Measurements from ENCODE around the gene DUSP10. TPM values are rescaled to one million over a fixed set of nuclear protein-coding genes. Genes with fewer than 3 reads are reported as not detected.

The DUSP10 gene
- 8.6 TPM for polyA plus RNA-seq

- H3K4me3 Mint-ChIP-seq = no peak within 1 kb of the TSS
- peaks cover 8% of the 10 kb centered on the region for H3K36me3 Mint-ChIP-seq
- H3K27me3 Mint-ChIP-seq = no peaks in the 10 kb centered on the region
- H3K4me1 Mint-ChIP-seq = peaks cover 8 to 31% (median 26%) of the 10 kb centered on the region in 3 donors
- H3K9me3 Mint-ChIP-seq = no peaks in the 10 kb centered on the region
- no peak within 1 kb of the TSS for H3K27ac Mint-ChIP-seq
These were observed at the start of gene DUSP10 for GRCh38 chr1:221741703-221742554. DUSP10 (minus strand) TSS chr1:221742089; CDS start chr1:221739744, 2,345 bp downstream.

DNA sequence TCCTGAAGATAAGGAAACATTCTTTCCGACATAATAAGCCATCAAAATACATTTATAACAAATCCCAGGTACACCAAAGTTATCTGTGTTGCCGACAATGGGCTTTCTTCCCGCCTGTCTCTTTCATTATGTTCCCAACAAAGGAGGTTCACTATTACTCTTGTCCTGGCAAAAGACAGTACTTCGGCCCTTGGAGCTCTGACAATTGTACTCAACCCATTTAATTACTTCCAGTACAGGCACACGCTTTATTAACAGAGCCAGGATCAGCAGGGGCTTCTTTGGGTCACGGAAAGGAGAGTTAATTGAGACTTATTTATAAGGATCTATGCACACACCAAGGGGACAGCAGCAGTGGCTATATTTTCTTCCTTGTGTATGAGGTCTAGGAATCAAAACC lies 46.6 kb upstream of the DUSP10 start:
- Mint-ChIP-seq H3K27ac (no peak overlapping the region), H3K36me3 (peaks cover 2% of the 10 kb centered on the region), H3K4me1 (peaks cover 21 to 28% (median 22%) of the 10 kb centered on the region in 3 donors), H3K9me3 (peaks cover 0 to 2% (median 0%) of the 10 kb centered on the region in 3 donors), H3K4me3 (no peak overlapping the region), H3K27me3 (no peaks in the 10 kb centered on the region)

- H3K27ac Mint-ChIP-seq = no peak overlapping the region
- H3K4me3 Mint-ChIP-seq = no peak overlapping the region
- peaks cover 2% of the 10 kb centered on the region for H3K36me3 Mint-ChIP-seq
- H3K9me3 Mint-ChIP-seq = no peaks in the 10 kb centered on the region
- H3K4me1 Mint-ChIP-seq = peaks cover 8 to 23% (median 15%) of the 10 kb centered on the region in 3 donors
- no peaks in the 10 kb centered on the region for H3K27me3 Mint-ChIP-seq
These were observed 44.8 kb upstream of the DUSP10 start for GRCh38 chr1:221786647-221787046.

GRCh38 chr1:221783936-221784335 lies 42.0 kb upstream of the DUSP10 start:
- peak overlapping the region in 1 of 4 donors; percentile 66 for H3K4me3 Mint-ChIP-seq
- H3K27me3 Mint-ChIP-seq = peaks cover 1% of the 10 kb centered on the region
- peaks cover 2% of the 10 kb centered on the region for H3K36me3 Mint-ChIP-seq
- no peaks in the 10 kb centered on the region for H3K9me3 Mint-ChIP-seq
- H3K4me1 Mint-ChIP-seq = peaks cover 20 to 32% (median 24%) of the 10 kb centered on the region in 3 donors
- H3K27ac Mint-ChIP-seq = no peak overlapping the region

DNA sequence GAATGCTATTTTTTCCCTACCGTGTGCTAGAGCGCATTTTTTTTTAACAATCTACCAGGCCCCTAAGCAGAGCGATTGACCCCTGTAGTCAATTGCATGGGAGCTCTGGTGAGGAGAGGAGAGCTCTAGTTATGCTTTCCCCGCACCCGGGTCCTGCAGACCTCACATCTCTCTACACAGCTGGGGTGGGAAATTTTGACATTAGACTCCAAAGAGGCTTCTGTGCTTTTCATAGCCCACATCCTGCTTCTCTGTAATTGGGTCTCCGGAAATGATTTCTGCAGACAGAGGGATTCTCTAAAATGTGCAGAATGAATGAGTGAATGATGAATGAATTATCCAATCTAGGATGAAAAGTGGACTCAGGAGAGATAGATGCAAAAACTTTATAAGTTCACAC lies 41.5 kb upstream of the DUSP10 start:
- H3K27me3 Mint-ChIP-seq = peaks cover 1% of the 10 kb centered on the region
- peaks cover 2% of the 10 kb centered on the region for H3K36me3 Mint-ChIP-seq
- H3K4me1 Mint-ChIP-seq = peaks cover 25 to 37% (median 29%) of the 10 kb centered on the region in 3 donors
- peak overlapping the region in 2 of 4 donors; percentile 39 to 66 for H3K4me3 Mint-ChIP-seq
- no peaks in the 10 kb centered on the region for H3K9me3 Mint-ChIP-seq
- no peak overlapping the region for H3K27ac Mint-ChIP-seq

DNA sequence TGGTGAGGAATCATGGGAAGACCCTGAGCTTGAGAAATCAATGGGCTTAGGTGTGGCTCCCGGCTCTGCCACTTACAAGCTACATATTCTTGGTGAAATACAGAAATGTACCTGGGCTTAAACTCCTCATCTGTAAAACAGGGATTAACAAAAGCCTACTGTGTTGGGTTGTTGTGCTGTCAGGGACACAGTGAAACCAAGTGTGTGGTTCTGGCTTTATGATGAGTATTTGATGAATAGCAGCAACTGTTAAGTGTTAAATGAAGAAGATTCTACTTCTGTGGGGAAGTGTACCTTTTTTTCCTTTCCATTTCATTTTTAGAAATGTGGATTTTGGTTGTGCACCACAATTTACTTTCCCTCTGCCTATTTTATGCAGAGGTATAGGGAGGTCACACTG lies 41.1 kb upstream of the DUSP10 start:
- H3K4me3 Mint-ChIP-seq = no peak overlapping the region
- H3K9me3 Mint-ChIP-seq = no peaks in the 10 kb centered on the region
- H3K27me3 Mint-ChIP-seq = peaks cover 1% of the 10 kb centered on the region
- no peak overlapping the region for H3K27ac Mint-ChIP-seq
- H3K4me1 Mint-ChIP-seq = peaks cover 30 to 41% (median 34%) of the 10 kb centered on the region in 3 donors
- H3K36me3 Mint-ChIP-seq = peaks cover 2% of the 10 kb centered on the region

DNA sequence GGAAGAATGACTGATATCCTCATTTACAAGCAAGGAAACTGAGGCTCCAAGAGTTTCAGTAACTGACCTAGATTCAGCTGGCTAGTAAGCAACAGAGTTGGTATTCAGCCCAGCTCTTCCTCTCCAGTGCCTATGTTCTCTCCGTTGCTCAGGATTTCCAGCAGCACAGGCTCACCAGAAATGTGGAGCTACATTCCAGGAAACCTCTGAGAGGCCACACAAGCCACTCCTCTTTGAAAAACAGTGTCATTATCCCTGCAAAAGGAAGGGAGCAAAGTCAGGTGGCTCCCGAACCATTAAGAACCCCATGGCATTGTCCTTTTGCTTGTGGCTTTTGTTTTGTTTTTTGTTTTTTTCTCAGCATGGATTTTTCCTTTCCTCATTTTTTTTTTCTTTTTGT lies 40.6 kb upstream of the DUSP10 start:
- peaks cover 1% of the 10 kb centered on the region for H3K27me3 Mint-ChIP-seq
- H3K27ac Mint-ChIP-seq = no peak overlapping the region
- H3K36me3 Mint-ChIP-seq = peaks cover 2% of the 10 kb centered on the region
- no peaks in the 10 kb centered on the region for H3K9me3 Mint-ChIP-seq
- no peak overlapping the region for H3K4me3 Mint-ChIP-seq
- H3K4me1 Mint-ChIP-seq = peaks cover 33 to 46% (median 37%) of the 10 kb centered on the region in 3 donors

- H3K9me3 Mint-ChIP-seq = no peaks in the 10 kb centered on the region
- peak overlapping the region in 2 of 3 donors; percentile 5 to 6 for H3K27ac Mint-ChIP-seq
- no peak overlapping the region for H3K4me3 Mint-ChIP-seq
- peaks cover 41 to 55% (median 44%) of the 10 kb centered on the region in 3 donors for H3K4me1 Mint-ChIP-seq
- peaks cover 2% of the 10 kb centered on the region for H3K36me3 Mint-ChIP-seq
- peaks cover 1% of the 10 kb centered on the region for H3K27me3 Mint-ChIP-seq
These were observed 39.3 kb upstream of the DUSP10 start for GRCh38 chr1:221781102-221781755.

GRCh38 chr1:221780175-221780574 lies 38.3 kb upstream of the DUSP10 start:
- Mint-ChIP-seq H3K36me3 (no peaks in the 10 kb centered on the region), H3K4me1 (peaks cover 46 to 53% (median 48%) of the 10 kb centered on the region in 3 donors), H3K9me3 (no peaks in the 10 kb centered on the region), H3K27ac (peak overlapping the region in 1 of 3 donors; percentile 84), H3K27me3 (peaks cover 1% of the 10 kb centered on the region), H3K4me3 (no peak overlapping the region)

DNA sequence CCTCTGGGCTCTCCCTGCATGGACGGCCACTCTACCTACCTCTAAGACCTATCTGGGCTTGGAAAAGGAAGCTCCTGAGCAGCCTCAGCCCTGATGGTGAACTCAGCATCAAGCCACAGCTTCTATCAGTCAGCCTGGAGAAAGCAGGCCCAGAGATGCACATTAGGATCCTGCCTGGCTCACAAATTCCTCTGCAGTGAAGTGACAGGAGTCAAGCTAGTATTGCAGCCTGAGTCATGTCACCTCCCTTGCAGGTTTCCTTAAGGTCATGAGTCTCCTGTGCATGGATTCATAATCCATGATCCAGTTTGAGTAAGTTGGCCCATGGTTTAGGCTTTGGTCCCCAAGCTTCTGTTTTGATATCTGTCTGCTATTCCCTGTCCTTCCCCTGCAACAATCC lies 37.9 kb upstream of the DUSP10 start:
- peak overlapping the region; percentile 52 to 84 (median 77) for H3K27ac Mint-ChIP-seq
- H3K36me3 Mint-ChIP-seq = no peaks in the 10 kb centered on the region
- no peaks in the 10 kb centered on the region for H3K9me3 Mint-ChIP-seq
- H3K4me3 Mint-ChIP-seq = no peak overlapping the region
- peaks cover 46 to 49% (median 46%) of the 10 kb centered on the region in 3 donors for H3K4me1 Mint-ChIP-seq
- H3K27me3 Mint-ChIP-seq = peaks cover 1% of the 10 kb centered on the region

DNA sequence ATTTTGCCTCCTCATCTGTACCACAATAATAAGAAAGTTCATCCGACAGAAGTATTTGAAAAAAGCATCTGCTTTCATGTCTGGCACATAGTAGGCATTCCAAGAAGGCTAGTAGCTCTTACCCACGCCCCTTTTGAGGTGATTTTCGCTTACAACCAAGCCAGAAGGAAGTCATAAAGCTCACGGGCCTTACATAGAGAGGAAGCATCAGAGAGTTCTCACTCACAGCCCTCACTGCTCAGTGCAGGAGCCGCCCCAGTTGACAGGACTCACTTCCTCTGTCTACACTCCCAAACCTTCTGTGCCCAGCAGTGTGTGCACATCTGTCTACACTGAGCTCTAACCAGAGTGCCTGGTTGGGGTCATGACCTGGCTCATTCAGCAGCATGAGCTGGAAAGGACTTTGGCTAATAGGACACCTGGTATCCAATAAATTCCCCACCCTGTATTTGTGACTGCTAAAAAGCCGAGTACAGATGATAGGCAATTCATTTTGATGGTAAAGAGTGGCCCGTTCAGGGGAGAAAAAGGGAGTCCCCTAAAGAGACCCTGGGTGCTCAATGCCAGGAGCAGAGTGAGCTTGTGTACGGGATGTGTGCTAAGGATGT lies 36.8 kb upstream of the DUSP10 start:
- peak overlapping the region; percentile 77 to 97 (median 91) for H3K27ac Mint-ChIP-seq
- peaks cover 1% of the 10 kb centered on the region for H3K27me3 Mint-ChIP-seq
- H3K36me3 Mint-ChIP-seq = no peaks in the 10 kb centered on the region
- peaks cover 38 to 41% (median 39%) of the 10 kb centered on the region in 3 donors for H3K4me1 Mint-ChIP-seq
- H3K9me3 Mint-ChIP-seq = no peaks in the 10 kb centered on the region
- peak overlapping the region; percentile 42 to 91 (median 78) for H3K4me3 Mint-ChIP-seq

GRCh38 chr1:221778125-221778524 lies 36.2 kb upstream of the DUSP10 start:
- Mint-ChIP-seq H3K36me3 (no peaks in the 10 kb centered on the region), H3K4me1 (peaks cover 36 to 37% (median 37%) of the 10 kb centered on the region in 3 donors), H3K27me3 (peaks cover 1% of the 10 kb centered on the region), H3K9me3 (no peaks in the 10 kb centered on the region), H3K4me3 (peak overlapping the region; percentile 42 to 91 (median 78)), H3K27ac (peak overlapping the region; percentile 77 to 97 (median 91))

GRCh38 chr1:221777431-221778072 lies 35.7 kb upstream of the DUSP10 start:
- Mint-ChIP-seq H3K9me3 (no peaks in the 10 kb centered on the region), H3K36me3 (no peaks in the 10 kb centered on the region), H3K27ac (peak overlapping the region; percentile 77 to 97 (median 91)), H3K27me3 (peaks cover 1% of the 10 kb centered on the region), H3K4me1 (peaks cover 32 to 37% (median 35%) of the 10 kb centered on the region in 3 donors), H3K4me3 (peak overlapping the region; percentile 42 to 91 (median 78))

DNA sequence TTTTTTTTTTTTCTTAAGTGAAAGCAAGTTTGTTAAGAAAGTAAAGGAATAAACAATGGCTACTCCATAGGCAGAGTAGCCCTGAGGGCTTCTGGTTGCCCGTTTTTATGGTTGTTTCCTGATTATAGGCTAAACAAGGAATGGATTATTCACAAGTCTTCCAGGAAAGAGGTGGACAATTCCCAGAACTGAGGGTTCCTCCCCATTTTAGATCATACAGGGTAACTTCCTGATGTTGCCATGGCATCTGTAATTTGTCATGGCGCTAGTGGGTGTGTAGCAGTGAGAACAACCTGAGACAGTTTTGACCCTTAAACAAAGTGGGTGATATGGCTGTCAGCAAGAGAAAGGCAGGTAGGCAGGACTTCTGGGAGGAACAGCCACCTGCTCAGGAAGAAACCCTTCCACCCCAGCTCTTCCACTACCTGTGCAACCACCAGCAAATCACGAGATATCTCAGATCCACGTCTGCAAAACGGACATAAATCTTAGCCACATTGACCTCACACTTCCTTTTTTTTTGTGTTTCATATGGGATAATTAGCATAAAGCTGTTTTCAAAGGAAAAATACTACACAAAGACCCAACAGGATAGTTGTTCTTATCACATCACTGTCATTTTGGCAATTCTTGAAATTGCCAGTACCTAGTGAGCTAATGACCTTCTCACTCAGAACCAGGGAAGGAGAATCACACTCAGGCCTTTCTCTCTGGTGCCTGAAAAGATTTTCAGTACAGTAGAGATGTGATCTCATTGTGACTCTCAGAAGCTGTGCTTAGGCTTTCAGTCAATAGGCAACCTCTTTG lies 34.8 kb upstream of the DUSP10 start:
- peak overlapping the region in 3 of 4 donors; percentile 21 to 34 (median 23) for H3K4me3 Mint-ChIP-seq

More for the DNA sequence above, 34.8 kb upstream of the DUSP10 start:
- Mint-ChIP-seq H3K4me1 (peaks cover 32 to 37% (median 35%) of the 10 kb centered on the region in 3 donors), H3K9me3 (no peaks in the 10 kb centered on the region), H3K27me3 (peaks cover 1% of the 10 kb centered on the region), H3K27ac (peak overlapping the region; percentile 77 to 97 (median 91)), H3K36me3 (no peaks in the 10 kb centered on the region)

All from IgD-negative memory B cell (primary cell).